ENCODE measurements around the gene DPYD. TPM values are rescaled to one million over a fixed set of nuclear protein-coding genes. Genes with fewer than 3 reads are reported as not detected.

Gene DPYD
- total RNA-seq, 1 donor from 2014 or later, result 9.2 TPM

DNA sequence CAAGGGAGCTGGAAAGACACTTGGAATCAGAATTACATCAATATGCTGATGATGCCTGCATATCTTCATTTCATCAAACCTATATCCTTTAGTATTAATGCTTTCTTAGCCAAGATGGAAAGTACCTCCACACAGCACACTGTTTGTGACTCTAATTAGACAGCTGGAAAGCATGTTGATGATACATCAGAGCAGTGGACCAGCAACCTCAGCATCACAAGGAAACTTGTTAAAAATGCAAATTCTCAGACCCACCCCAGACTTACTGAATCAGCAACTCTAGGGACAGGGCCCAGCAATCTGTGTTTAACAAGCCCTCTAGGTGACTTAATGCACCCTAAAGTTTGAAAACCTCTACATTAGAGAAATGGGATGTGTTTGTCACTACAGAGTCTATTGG lies 332.1 kb downstream of the DPYD start:
- TF ChIP-seq, protein P1, sequence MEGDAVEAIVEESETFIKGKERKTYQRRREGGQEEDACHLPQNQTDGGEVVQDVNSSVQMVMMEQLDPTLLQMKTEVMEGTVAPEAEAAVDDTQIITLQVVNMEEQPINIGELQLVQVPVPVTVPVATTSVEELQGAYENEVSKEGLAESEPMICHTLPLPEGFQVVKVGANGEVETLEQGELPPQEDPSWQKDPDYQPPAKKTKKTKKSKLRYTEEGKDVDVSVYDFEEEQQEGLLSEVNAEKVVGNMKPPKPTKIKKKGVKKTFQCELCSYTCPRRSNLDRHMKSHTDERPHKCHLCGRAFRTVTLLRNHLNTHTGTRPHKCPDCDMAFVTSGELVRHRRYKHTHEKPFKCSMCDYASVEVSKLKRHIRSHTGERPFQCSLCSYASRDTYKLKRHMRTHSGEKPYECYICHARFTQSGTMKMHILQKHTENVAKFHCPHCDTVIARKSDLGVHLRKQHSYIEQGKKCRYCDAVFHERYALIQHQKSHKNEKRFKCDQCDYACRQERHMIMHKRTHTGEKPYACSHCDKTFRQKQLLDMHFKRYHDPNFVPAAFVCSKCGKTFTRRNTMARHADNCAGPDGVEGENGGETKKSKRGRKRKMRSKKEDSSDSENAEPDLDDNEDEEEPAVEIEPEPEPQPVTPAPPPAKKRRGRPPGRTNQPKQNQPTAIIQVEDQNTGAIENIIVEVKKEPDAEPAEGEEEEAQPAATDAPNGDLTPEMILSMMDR (IDR thresholded peaks at IDR 0.05; ENCODE audit: borderline replicate concordance), result no peak
- H3K27ac ChIP-seq (replicated peaks), result no peak overlapping the region
- H3K9me3 ChIP-seq (replicated peaks), result peaks cover 5% of the 10 kb centered on the region
- H3K36me3 ChIP-seq, result peaks cover 42% of the 10 kb centered on the region
- no peaks in the 10 kb centered on the region for H3K4me1 ChIP-seq
- intact Hi-C loops (cut with micrococcal nuclease), result no loop called here
- no peaks in the 10 kb centered on the region for H3K27me3 ChIP-seq (ENCODE audit: low read depth)
- no peak for DNase-seq
- H3K4me3 ChIP-seq, result no peak overlapping the region

DNA sequence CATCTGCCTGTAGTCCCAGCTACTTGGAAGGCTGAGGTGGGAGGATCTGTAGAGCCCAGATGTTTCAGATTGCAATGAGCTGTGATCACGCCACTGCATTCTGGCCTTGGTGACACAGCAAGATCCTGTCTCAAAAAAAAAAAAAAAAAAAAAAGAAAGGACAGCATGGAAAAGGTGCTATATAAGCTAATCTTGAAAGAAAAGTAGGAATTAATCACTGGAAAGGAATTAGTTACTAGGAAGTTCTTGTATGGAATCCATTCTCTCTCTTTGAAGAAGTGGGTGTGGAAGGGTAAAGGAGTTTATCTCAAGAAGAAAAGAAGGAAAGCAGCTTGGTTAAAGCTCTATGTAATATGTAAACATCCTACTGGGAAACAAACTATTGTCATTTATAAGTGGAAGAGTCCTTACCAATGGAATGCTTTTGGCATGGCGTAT lies 339.2 kb downstream of the DPYD start:
- TF ChIP-seq, protein P1 (IDR thresholded peaks at IDR 0.05; ENCODE audit: borderline replicate concordance), result no peak
- Histone ChIP-seq H3K27me3 (ENCODE audit: low read depth) (no peaks in the 10 kb centered on the region), H3K9me3 (replicated peaks) (peaks cover 5% of the 10 kb centered on the region), H3K4me1 (no peaks in the 10 kb centered on the region), H3K27ac (replicated peaks) (no peak overlapping the region), H3K4me3 (no peak overlapping the region), H3K36me3 (peaks cover 4% of the 10 kb centered on the region)
- no peak for DNase-seq
- intact Hi-C loops (cut with micrococcal nuclease), result no loop called here

DNA sequence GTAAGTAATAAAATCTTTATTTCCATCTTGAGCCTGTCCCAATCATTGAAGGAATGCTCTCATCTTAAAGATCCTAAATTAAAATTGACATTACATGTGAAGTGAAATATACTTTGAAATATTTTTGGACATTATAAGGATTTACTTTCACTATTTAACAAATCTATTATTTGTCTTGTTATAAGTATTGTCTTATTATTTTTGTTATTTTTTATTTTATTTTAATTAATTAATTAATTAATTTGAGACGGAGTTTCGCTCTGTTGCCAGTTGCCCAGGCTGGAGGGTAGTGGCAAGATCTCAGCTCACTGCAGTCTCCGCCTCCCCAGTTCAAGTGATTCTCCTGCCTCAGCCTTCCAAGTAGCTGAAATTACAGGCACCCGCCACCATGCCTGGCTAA lies 343.2 kb downstream of the DPYD start:
- intact Hi-C loops (cut with micrococcal nuclease), result no loop called here
- Histone ChIP-seq H3K4me1 (no peaks in the 10 kb centered on the region), H3K27me3 (ENCODE audit: low read depth) (no peaks in the 10 kb centered on the region), H3K27ac (replicated peaks) (no peak overlapping the region), H3K4me3 (no peak overlapping the region), H3K9me3 (replicated peaks) (no peaks in the 10 kb centered on the region), H3K36me3 (no peaks in the 10 kb centered on the region)
- no peak for DNase-seq
- TF ChIP-seq, protein P1 (IDR thresholded peaks at IDR 0.05; ENCODE audit: borderline replicate concordance), result no peak

DNA sequence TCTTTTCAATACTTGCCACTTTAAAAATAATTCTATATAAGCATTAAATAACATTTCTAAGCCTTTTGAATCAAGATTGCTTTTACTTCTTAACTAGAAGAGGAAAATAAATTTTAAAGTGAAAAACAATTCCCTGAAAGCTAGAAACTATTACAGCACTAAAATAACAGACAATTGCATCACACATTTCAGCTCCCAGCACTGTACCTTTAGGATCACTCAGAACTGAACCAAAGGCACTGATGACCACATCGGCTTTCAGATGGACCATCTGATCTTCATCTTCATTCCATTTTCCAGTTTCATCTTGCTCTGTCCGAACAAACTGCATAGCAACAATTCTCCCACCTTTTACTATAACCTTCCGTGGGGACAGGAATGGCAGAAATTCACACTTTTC lies 347.3 kb downstream of the DPYD start:
- H3K27me3 ChIP-seq (ENCODE audit: low read depth), result no peaks in the 10 kb centered on the region
- H3K4me1 ChIP-seq, result no peaks in the 10 kb centered on the region
- H3K27ac ChIP-seq (replicated peaks), result no peak overlapping the region
- no peak overlapping the region for H3K4me3 ChIP-seq
- H3K36me3 ChIP-seq, result no peaks in the 10 kb centered on the region
- intact Hi-C loops (cut with micrococcal nuclease), result no loop called here
- TF ChIP-seq, protein P1 (IDR thresholded peaks at IDR 0.05; ENCODE audit: borderline replicate concordance), result no peak
- no peak for DNase-seq
- no peaks in the 10 kb centered on the region for H3K9me3 ChIP-seq (replicated peaks)

DNA sequence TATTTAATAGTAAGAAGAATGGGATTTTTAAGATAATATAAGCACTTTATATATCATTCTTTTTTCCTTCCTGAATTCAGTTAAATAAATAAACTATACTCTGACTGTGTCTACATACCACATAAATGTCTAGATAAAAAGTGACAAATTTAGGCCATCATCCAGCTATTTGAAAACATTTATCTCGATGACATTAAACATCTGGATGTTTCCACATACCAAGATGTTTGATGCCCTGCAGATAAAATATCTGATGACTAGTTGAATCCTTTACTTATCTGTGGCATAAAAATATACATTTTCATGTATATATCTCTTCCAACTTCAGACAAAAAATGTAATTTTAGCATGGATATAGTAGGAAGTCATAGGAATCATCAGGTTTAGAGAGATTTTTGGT lies 348.3 kb downstream of the DPYD start:
- no peaks in the 10 kb centered on the region for H3K36me3 ChIP-seq
- no peak overlapping the region for H3K4me3 ChIP-seq
- H3K27ac ChIP-seq (replicated peaks), result no peak overlapping the region
- DNase-seq, result no peak
- TF ChIP-seq, protein P1 (IDR thresholded peaks at IDR 0.05; ENCODE audit: borderline replicate concordance), result no peak
- intact Hi-C loops (cut with micrococcal nuclease), result no loop called here
- no peaks in the 10 kb centered on the region for H3K4me1 ChIP-seq
- H3K27me3 ChIP-seq (ENCODE audit: low read depth), result no peaks in the 10 kb centered on the region
- no peaks in the 10 kb centered on the region for H3K9me3 ChIP-seq (replicated peaks)

DNA sequence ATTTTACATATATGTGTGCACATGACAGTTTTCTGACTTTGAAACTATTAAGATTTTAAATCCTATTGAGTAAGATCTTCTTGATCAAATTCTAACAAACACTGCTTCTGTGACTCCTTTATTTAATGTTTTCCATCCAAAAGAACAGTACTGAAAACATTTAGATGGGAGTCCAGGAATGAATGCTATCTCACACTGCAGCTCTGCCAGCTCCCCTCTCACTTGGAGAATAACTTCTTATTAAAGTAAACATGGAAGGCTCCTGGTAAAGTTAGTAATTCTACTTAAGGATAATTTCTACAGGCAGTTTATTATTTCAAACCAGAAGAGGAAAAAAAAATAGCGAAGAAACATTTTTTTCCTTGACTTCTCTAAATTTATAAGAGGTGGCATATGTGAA lies 349.1 kb downstream of the DPYD start:
- Histone ChIP-seq H3K36me3 (no peaks in the 10 kb centered on the region), H3K27me3 (ENCODE audit: low read depth) (no peaks in the 10 kb centered on the region), H3K4me1 (no peaks in the 10 kb centered on the region), H3K4me3 (no peak overlapping the region), H3K9me3 (replicated peaks) (no peaks in the 10 kb centered on the region), H3K27ac (replicated peaks) (no peak overlapping the region)
- intact Hi-C loops (cut with micrococcal nuclease), result no loop called here
- TF ChIP-seq, protein P1 (IDR thresholded peaks at IDR 0.05; ENCODE audit: borderline replicate concordance), result no peak
- DNase-seq, result no peak
